Measurements from ENCODE around the gene SLC2A11.
"Not testable (repeated sequence)": the region's sequence is repeated elsewhere in the genome, so short reads cannot be mapped to it uniquely, and the experiment has no call there.

DNA sequence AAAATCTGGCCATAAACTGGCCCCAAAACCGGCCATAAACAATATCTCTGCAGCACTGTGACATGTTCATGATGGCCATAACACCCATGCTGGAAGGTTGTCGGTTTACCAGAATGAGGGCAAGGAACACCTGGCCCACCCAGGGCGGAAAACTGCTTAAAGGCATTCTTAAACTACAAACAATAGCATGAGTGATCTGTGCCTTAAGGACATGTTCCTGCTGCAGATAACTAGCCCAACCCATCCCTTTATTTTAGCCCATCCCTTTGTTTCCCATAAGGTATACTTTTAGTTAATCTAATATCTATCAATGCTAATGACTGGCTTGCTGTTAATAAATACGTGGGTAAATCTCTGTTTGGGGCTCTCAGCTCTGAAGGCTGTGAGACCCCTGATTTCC is 42.6 kb downstream of the SLC2A11 start:
- not testable (repeated sequence) for TF ChIP-seq NR2F1 (conservative IDR thresholded peaks at IDR 0.05); RAD21 (IDR thresholded peaks at IDR 0.05; ENCODE audit: insufficient read depth, low read depth, low read length); LARP7 (IDR thresholded peaks at IDR 0.05); TAF1 (IDR thresholded peaks at IDR 0.05; ENCODE audit: borderline replicate concordance, low read depth, low read length); POLR2AphosphoS5 (IDR thresholded peaks at IDR 0.05; ENCODE audit: low read length); MYC (IDR thresholded peaks at IDR 0.05; ENCODE audit: insufficient read depth, insufficient read length, insufficient replicate concordance, low read length, severe bottlenecking); ZSCAN29 (IDR thresholded peaks at IDR 0.05); GATAD2B (conservative IDR thresholded peaks at IDR 0.05; ENCODE audit: low read depth)
- TF ChIP-seq, protein P1, sequence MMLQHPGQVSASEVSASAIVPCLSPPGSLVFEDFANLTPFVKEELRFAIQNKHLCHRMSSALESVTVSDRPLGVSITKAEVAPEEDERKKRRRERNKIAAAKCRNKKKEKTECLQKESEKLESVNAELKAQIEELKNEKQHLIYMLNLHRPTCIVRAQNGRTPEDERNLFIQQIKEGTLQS (IDR thresholded peaks at IDR 0.05; ENCODE audit: borderline replicate concordance, extremely low read depth, low read depth, low read length): not testable (repeated sequence)
- TF ChIP-seq, protein P2, sequence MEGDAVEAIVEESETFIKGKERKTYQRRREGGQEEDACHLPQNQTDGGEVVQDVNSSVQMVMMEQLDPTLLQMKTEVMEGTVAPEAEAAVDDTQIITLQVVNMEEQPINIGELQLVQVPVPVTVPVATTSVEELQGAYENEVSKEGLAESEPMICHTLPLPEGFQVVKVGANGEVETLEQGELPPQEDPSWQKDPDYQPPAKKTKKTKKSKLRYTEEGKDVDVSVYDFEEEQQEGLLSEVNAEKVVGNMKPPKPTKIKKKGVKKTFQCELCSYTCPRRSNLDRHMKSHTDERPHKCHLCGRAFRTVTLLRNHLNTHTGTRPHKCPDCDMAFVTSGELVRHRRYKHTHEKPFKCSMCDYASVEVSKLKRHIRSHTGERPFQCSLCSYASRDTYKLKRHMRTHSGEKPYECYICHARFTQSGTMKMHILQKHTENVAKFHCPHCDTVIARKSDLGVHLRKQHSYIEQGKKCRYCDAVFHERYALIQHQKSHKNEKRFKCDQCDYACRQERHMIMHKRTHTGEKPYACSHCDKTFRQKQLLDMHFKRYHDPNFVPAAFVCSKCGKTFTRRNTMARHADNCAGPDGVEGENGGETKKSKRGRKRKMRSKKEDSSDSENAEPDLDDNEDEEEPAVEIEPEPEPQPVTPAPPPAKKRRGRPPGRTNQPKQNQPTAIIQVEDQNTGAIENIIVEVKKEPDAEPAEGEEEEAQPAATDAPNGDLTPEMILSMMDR (IDR thresholded peaks at IDR 0.05 in 2 of 3, conservative IDR thresholded peaks at IDR 0.05 in 1 of 3; ENCODE audit: control insufficient read depth in 2 of 3, extremely low read depth in 1 of 3, insufficient read depth in 1 of 3, low read depth in 3 of 3, low read length in 3 of 3): not testable (repeated sequence)
- TF ChIP-seq, protein P3, sequence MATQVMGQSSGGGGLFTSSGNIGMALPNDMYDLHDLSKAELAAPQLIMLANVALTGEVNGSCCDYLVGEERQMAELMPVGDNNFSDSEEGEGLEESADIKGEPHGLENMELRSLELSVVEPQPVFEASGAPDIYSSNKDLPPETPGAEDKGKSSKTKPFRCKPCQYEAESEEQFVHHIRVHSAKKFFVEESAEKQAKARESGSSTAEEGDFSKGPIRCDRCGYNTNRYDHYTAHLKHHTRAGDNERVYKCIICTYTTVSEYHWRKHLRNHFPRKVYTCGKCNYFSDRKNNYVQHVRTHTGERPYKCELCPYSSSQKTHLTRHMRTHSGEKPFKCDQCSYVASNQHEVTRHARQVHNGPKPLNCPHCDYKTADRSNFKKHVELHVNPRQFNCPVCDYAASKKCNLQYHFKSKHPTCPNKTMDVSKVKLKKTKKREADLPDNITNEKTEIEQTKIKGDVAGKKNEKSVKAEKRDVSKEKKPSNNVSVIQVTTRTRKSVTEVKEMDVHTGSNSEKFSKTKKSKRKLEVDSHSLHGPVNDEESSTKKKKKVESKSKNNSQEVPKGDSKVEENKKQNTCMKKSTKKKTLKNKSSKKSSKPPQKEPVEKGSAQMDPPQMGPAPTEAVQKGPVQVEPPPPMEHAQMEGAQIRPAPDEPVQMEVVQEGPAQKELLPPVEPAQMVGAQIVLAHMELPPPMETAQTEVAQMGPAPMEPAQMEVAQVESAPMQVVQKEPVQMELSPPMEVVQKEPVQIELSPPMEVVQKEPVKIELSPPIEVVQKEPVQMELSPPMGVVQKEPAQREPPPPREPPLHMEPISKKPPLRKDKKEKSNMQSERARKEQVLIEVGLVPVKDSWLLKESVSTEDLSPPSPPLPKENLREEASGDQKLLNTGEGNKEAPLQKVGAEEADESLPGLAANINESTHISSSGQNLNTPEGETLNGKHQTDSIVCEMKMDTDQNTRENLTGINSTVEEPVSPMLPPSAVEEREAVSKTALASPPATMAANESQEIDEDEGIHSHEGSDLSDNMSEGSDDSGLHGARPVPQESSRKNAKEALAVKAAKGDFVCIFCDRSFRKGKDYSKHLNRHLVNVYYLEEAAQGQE (IDR thresholded peaks at IDR 0.05; ENCODE audit: low read depth, low read length): not testable (repeated sequence)

All from GM12878 (cell line).